AML-193 (cell line): Measurements from ENCODE around the gene RERG.

Experiments
- DNase-seq, 2 experiments: peaks; one replicate each; lab custom pipeline; 2025; lab: John Stamatoyannopoulos, UW

Gene RERG

DNA sequence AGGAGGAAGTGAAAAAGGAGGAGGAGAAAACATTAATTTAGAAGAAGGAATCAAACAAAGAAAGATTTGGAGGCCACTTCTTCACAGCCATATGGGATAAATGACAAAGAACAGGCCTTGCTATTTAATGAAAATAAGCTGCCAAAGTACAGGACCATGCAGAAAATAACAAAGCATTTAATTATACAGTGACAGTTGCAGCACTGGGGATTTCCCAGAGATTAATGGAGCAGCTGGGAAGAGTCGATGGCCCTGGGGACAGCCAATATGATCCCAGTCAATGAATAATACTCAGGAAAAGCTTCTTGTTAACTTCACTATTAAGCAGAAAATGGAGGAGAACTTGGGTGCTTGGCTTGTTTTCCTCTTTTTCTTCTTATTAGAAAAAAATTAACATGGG, 34.6 kb downstream of the RERG start:
- DNase-seq = no peak

GRCh38 chr12:15184484-15184883, 36.7 kb downstream of the RERG start:
- no peak for DNase-seq

DNA sequence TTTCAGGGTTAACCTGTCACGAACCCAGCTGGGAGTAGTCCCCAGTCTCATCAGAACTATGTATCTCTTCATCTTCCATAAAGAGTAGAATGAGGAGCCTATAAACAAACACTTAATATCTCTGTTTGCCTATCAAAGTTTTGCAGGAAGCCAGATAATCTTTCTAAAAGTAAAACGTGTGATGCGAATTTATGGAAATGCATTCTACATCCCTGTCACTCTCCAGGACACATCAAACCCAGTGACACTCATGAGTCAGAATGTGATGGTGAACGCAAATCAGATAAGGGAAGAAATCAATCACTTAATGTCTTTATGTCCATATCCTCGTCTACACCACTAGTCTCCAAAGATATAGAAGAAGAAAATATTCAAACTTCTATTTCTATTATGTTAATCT, 37.4 kb downstream of the RERG start:
- no peak for DNase-seq

DNA sequence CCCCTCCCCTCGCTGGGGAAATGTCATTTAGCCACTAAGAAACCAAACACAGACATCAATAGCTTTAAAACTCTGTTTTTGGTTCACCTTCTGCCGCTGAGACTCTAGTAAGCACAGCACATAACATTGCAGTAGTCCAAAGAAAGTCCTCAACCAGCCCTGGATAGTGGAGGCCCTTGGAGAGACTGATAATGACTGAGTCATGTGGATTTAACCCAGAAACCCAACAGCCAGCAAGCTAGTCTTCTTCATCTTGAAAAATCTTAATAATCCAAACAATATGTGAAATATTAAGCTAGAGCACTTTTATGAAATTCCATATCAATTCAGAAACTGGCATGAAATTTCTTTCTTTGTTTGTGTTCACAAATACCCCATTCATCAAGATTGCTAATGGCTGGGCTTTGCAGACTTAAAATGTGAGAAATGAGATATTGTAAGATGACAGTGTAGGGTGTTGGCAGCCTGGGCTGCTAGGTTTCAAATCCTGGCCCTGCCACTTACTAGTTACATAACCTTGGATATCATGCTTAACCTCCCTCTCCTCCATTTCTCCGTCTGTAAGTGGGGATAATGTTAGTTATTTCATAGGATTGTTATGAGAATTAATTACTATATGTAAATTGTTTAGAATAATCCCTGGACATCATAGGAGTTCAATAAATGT, 40.1 kb downstream of the RERG start:
- no peak for DNase-seq

DNA sequence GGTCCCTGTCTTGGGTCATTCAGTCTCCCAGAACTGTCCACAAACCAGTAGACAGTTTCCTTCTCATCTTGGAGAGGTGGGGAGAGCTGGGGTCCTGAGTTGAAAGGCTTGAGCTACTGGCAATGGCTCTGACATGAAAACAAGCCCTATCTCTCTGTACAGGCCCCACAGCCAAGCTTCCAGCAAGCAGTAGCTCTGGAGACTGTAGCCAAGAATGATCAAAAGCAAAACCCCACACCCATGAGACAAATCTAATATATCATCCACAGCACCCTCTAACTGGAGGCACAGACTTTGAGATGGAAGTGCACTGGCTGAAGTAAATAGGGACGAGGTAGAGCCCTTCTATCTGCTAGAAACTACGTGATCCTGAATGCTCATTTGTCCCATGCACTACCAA, 40.9 kb downstream of the RERG start:
- no peak for DNase-seq

GRCh38 chr12:15179672-15180071, 41.5 kb downstream of the RERG start:
- no peak for DNase-seq

DNA sequence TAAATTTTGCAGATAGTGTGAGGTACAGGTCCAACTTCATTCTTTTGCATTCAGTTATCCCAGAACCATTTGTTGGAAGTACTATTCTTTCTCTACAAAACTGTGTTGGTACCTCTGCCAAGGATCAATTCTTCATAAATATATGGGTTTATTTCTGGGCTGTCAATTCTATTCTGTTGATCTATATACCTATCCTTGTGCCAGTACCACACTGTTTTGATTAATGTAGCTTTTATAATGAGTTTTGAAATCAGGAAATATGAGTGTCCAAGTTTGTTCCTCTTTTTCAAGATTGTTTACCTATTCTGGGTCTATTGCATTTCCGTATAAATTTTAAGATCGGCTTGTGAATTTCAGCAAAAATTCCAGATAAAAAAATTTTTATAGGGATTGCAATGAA, 48.1 kb downstream of the RERG start:
- no peak for DNase-seq

GRCh38 chr12:15172060-15172822, 49.0 kb downstream of the RERG start:
- DNase-seq = no peak

DNA sequence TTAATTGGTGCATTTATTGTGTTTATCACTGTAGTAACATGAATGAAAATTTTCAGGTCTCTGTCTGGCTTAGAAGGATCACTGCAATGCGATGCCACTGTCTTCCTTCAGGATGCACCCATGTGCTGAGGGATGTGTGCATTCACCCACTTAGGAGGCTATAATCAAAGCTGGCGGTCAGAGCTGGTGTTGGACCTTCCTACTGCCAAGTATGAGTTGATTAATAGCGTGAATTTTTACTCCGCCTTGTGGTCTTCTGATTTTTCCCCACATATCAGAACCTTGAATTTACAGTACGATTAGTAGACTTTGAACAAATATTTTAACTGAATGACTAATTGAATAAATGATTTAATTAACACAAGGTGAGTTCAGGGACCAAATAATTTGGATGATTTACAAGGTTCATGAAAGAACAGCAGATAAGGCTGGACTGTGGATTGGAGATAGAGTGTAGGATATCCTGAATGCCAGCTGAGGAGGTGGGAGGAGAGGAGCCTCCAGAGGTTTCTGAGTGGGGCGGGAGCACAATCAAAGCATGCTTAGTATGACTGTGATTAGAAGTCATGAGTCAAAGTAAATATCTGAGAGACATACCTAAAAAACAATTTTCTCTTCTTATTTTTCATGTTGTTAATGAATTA, 50.1 kb downstream of the RERG start:
- DNase-seq = no peak

DNA sequence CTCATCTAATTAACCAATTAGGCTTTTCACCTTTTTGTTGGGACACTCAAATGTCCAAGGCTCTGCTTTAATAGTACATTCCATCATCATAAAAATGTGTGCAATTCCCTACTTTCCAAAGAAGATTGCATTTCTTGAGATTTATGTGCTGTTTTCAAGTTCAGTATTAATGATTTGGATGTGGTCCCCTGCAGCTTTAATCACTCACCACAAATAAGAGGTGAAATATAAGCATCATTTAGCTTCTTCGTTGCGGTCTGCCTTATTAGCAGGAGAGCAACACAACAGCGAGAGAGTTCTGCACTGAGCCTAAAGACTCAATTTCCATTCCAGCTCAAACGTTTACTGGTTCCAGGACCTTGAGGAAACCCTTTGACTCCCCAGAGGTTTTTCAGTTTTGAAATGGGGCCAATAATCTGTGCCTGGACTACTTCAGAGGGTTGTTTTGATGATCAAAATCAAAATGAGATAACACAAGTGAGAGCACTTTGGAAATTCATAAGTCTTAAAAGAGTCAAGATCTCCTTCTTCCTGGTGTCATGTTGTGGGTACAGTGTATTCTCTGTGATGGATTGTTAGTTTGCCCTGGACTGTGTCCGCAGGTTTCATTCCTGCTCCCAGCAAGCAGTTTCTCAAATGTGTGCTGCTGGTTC, 53.1 kb downstream of the RERG start:
- DNase-seq = no peak

- no peak for DNase-seq
These were observed 56.1 kb downstream of the RERG start for GRCh38 chr12:15165012-15165659.

DNA sequence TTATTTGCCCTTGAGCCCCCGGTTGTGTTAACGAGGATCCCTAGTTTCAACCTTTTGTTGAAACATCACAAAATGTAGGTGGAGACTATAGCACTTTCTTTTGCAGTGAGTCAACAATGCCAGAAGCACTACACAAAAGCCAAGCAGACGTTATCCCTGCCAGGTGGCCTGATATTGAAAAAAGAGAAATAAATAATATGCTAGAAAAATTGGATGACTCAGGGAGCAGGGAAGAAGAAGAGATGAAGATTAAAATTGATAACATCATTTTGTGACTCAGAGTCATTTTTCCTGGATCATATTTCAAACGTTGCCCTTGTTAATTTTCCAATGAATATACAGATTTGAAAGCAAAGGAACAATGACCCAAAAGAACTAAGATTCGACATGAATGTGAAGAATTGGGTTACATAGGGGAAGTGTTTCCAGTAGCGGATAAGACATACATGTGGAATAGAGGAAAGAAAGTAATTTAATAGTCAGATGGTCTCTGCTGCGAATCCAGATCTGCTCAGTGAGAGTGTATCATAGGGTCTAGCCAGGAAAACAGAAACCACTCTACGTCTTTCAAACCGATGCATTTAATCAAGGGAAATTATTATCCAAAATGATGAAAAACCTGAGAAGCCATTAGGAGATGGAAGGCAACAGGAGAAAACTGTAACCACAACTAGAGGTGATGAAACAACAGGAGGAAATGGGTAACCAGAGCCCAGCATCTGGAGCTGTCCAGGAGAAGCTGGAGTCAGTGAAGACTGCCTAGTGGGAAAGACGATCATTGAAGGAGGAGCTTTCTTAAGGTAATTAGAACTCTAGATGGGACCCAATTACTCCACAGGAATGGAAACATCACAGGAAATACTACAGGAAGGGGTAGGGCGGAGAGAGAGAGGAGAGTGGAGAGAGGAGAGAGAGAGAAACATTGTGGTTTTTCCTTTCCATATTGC, 57.9 kb downstream of the RERG start:
- no peak for DNase-seq

DNA sequence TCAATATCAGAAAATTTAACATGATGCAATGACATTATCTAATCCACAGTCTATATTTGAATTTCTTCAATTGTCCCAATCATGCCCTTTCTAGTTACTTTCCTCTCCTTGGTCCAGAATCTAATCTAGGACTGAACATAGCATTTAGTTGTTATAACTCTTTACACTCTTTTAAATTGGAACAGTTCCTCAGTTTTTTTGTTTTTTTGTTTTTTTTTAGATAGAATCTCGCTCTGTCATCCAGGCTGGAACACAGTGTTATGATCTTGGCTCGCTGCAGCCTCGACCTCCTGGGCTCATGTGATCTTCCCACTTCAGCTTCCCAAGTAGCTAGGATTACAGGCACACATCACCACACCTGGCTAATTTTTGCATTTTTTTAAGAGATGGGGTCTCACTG, 63.1 kb downstream of the RERG start:
- no peak for DNase-seq

- no peak for DNase-seq
These were observed 63.9 kb downstream of the RERG start for GRCh38 chr12:15157269-15157671.

- no peak for DNase-seq
These were observed 65.9 kb downstream of the RERG start for GRCh38 chr12:15155271-15155670.

- DNase-seq = no peak
These were observed 67.1 kb downstream of the RERG start for GRCh38 chr12:15154103-15154502.

GRCh38 chr12:15152868-15153267, 68.3 kb downstream of the RERG start:
- no peak for DNase-seq

GRCh38 chr12:15152456-15152855, 68.8 kb downstream of the RERG start:
- no peak for DNase-seq

- DNase-seq = peak; percentile 14 to 20
These were observed 69.8 kb downstream of the RERG start for GRCh38 chr12:15151161-15152091.

DNA sequence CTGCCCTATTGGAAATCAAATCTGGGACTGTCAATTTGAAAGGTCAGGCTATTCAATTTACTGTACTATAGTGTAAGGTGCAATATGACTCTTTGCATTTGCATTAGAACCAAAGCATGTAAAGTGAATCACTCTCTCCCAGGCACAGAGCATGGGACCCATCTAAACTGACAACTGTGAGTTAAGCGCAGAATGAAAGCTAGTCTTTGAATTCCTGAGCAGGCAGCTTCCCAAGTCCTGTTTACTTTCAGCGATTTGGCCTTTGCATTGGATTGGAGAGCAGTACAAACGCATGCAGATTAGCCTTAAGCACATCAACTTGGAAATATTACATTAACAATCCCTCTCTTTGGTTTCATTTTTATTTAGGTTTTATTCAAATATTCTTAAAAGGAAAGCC, 74.6 kb downstream of the RERG start:
- no peak for DNase-seq
